PFSK-1 (cell line): ENCODE data around the gene RPL27A.

Experiments
- FOXP2 ChIP-seq: optimal IDR thresholded peaks from 2 replicates; pipeline ENCODE3; 2011; ENCODE audit warnings: borderline replicate concordance, control low read depth, inconsistent platforms; ENCODE audit not compliant: insufficient read depth; ENCODE audit errors: extremely low read length, extremely low read depth
- POLR2AphosphoS5 ChIP-seq: IDR thresholded peaks from 2 replicates; pipeline ENCODE4 v1.6.1; 2012; ENCODE audit warnings: low read depth, mild to moderate bottlenecking, control low read depth, low read length, moderate library complexity
- REST ChIP-seq, 2 experiments: IDR thresholded peaks; 2 replicates each; pipeline versions ENCODE4 v1.6.1 to v1.8.0; 2011 to 2012; ENCODE audit warnings: low read depth in 2 of 2, low read length in 2 of 2, control low read depth in 1 of 2, inconsistent platforms in 1 of 2, mild to moderate bottlenecking in 1 of 2, moderate library complexity in 1 of 2; ENCODE audit not compliant: insufficient read depth in 1 of 2
- SIN3A ChIP-seq: IDR thresholded peaks from 2 replicates; pipeline ENCODE4 v1.6.1; 2012; ENCODE audit warnings: mild to moderate bottlenecking, low read length, moderate library complexity, borderline replicate concordance; ENCODE audit not compliant: insufficient read depth
- TAF1 ChIP-seq: IDR thresholded peaks from 2 replicates; pipeline ENCODE4 v1.6.1; 2012; ENCODE audit warnings: low read length, control low read depth, borderline replicate concordance; ENCODE audit not compliant: insufficient read depth

Gene RPL27A

DNA sequence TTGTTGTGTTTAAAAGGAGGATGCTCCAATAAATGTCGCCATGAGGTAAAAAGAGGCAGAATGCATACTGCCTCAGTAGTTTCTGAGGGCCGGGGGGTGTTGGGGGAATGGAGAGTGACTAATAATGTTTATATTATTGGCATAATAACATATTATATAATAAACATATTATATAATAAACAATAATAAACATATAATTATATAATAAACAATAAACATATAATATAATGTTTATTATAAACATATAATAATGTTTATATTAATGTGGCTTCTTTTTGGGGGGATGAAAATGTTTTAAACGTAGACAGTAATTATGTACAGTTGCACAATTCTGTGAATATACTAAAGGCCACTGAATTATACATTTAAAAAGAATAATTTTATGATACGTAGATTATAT lies 35.7 kb upstream of the RPL27A start:
- TF ChIP-seq REST (IDR thresholded peaks at IDR 0.05; ENCODE audit: insufficient read depth in 1 of 2, low read depth in 2 of 2, low read length in 2 of 2) = no peak
- no peak for TF ChIP-seq POLR2AphosphoS5
- TF ChIP-seq TAF1 = no peak
- no peak for TF ChIP-seq SIN3A
- TF ChIP-seq FOXP2 = no peak

DNA sequence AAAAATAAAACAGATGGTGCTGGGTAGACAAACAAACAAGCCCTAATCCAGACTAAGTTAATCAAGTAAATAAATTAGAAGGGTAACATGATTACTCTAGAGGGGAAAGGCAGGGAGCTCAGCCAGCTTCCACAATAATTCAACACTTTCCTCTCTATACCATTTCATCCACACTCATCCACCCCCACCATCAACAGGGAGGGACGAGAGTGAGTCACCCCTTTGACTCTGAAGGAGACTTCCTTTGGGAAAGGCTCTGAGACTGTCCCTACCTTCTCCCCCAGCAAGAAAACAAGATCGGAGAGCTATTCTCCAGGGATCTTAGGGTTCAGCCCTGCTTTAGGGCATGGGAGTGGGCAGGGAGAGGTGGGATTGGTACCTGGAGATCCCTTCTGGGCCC lies 33.2 kb upstream of the RPL27A start:
- TF ChIP-seq FOXP2 (no peak), POLR2AphosphoS5 (no peak), REST (IDR thresholded peaks at IDR 0.05; ENCODE audit: insufficient read depth in 1 of 2, low read depth in 2 of 2, low read length in 2 of 2) (no peak), TAF1 (no peak), SIN3A (no peak)

- no peak for TF ChIP-seq SIN3A
- TF ChIP-seq POLR2AphosphoS5 = no peak
- no peak for TF ChIP-seq TAF1
- peak; percentile 35 for TF ChIP-seq FOXP2
- no peak for TF ChIP-seq REST (IDR thresholded peaks at IDR 0.05; ENCODE audit: insufficient read depth in 1 of 2, low read depth in 2 of 2, low read length in 2 of 2)
These were observed 32.1 kb upstream of the RPL27A start for GRCh38 chr11:8650401-8650990.

DNA sequence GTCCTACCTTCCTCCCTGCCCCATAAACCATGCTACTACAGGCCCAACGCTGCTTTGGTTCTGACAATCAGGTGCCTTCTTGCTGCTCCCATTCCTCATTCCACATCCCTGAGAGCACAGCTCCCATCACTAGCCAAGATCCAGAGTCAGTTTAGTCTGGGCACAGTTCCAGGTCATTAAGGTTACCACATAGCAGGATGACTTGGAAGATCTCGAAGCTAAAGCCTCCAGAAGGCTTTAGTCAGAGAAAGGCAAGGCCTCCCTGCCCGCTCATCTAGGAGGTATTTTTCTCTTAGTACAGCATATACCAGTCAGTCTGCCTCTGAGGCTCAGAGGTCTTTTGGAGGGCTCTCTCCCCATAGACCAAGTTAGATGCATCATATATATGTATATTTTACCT lies 30.5 kb upstream of the RPL27A start:
- TF ChIP-seq TAF1 = no peak
- TF ChIP-seq REST (IDR thresholded peaks at IDR 0.05; ENCODE audit: insufficient read depth in 1 of 2, low read depth in 2 of 2, low read length in 2 of 2) = no peak
- no peak for TF ChIP-seq SIN3A
- no peak for TF ChIP-seq FOXP2
- TF ChIP-seq POLR2AphosphoS5 = no peak

DNA sequence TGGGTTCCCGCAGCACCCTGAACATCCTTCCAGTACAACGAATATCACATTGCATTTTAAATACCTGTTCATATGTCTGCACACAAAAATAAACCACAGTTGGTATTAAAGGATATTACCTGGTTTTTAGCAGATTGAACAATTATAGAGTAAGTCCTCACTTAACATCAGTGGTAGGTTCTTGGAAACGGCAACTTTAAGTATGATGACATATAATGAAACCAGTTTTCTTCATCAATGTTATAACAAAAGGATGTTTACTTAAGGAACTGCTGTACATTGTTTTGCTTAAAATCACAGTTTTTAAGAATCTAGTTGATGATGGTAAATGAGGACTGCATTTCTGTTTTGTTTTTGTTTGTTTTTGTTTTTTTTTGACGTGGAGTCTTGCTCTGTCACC lies 28.1 kb upstream of the RPL27A start:
- TF ChIP-seq FOXP2 (no peak), POLR2AphosphoS5 (no peak), SIN3A (no peak)

- TF ChIP-seq REST (IDR thresholded peaks at IDR 0.05; ENCODE audit: insufficient read depth in 1 of 2, low read depth in 2 of 2, low read length in 2 of 2) = no peak
- no peak for TF ChIP-seq FOXP2
- no peak for TF ChIP-seq POLR2AphosphoS5
- TF ChIP-seq TAF1 = no peak
- no peak for TF ChIP-seq SIN3A
These were observed 26.3 kb upstream of the RPL27A start for GRCh38 chr11:8656291-8656690.
